Tongue (tissue), 2 donors: ENCODE results near the gene CYB561. TPM values are rescaled to one million over a fixed set of nuclear protein-coding genes. Genes with fewer than 3 reads are reported as not detected.
A peak's percentile ranks its signal among the peaks of the same experiment; 100 is the strongest.

Experiments used
- DNase-seq: peaks from one replicate; pipeline ENCODE4 v3.0.0-alpha.2; 2015
- total RNA-seq: library from RNA; depleted of rRNA; stranded (reverse); fragments of >200 nt; gene quantifications from one replicate; pipeline ENCODE4 v1.2.3, GENCODE V29; 2014

The CYB561 gene
- total RNA-seq, 1 donor from 2014 or later = 17.4 TPM

GRCh38 chr17:63433746-63434591 lies 12.1 kb downstream of the CYB561 start:
- DNase-seq = peak; percentile 40

GRCh38 chr17:63431939-63432804 lies 13.9 kb downstream of the CYB561 start:
- peak; percentile 27 for DNase-seq

- DNase-seq = no peak
Observed at GRCh38 chr17:63431618-63431938, 14.5 kb downstream of the CYB561 start.

- DNase-seq = no peak
Observed at GRCh38 chr17:63430223-63430622, 15.9 kb downstream of the CYB561 start.

- DNase-seq = no peak
Observed at GRCh38 chr17:63429766-63430165, 16.3 kb downstream of the CYB561 start.

- DNase-seq = no peak
Observed at GRCh38 chr17:63426917-63427308, 19.2 kb downstream of the CYB561 start.

GRCh38 chr17:63426041-63426916 lies 19.8 kb downstream of the CYB561 start:
- no peak for DNase-seq

GRCh38 chr17:63425483-63425882 lies 20.6 kb downstream of the CYB561 start:
- peak; percentile 93 for DNase-seq

GRCh38 chr17:63423963-63424362 lies 22.1 kb downstream of the CYB561 start:
- DNase-seq = no peak

- DNase-seq = no peak
Observed at GRCh38 chr17:63423251-63423950, 22.7 kb downstream of the CYB561 start.

- DNase-seq = no peak
Observed at GRCh38 chr17:63421681-63422645, 24.1 kb downstream of the CYB561 start.

GRCh38 chr17:63420868-63421680 lies 25.0 kb downstream of the CYB561 start:
- DNase-seq = no peak

GRCh38 chr17:63419949-63420867 lies 25.9 kb downstream of the CYB561 start:
- no peak for DNase-seq

GRCh38 chr17:63419398-63419797 lies 26.7 kb downstream of the CYB561 start:
- no peak for DNase-seq

GRCh38 chr17:63418540-63418939 lies 27.6 kb downstream of the CYB561 start:
- DNase-seq = no peak

- no peak for DNase-seq
Observed at GRCh38 chr17:63414222-63414621, 31.9 kb downstream of the CYB561 start.

GRCh38 chr17:63413128-63413527 lies 33.0 kb downstream of the CYB561 start:
- no peak for DNase-seq

GRCh38 chr17:63412234-63412633 lies 33.9 kb downstream of the CYB561 start:
- DNase-seq = no peak
